SH-SY5Y (cell line): Measurements from ENCODE around the gene NT5DC4.

Experiments used
- GATA2 ChIP-seq: IDR thresholded peaks from 2 replicates; pipeline ENCODE4 v1.6.1; 2011; ENCODE audit warnings: mild to moderate bottlenecking, low read depth, low read length
- GATA3 ChIP-seq: IDR thresholded peaks from 2 replicates; pipeline ENCODE4 v1.6.1; 2011; ENCODE audit warnings: low read depth, mild to moderate bottlenecking, low read length, moderate library complexity

- TF ChIP-seq GATA2 (no peak), GATA3 (no peak)
Measured at GRCh38 chr2:112754564-112754963, 33.7 kb downstream of the NT5DC4 start.
